ENCODE measurements around the gene IRX2. TPM values are rescaled to one million over a fixed set of nuclear protein-coding genes. Genes with fewer than 3 reads are reported as not detected.

The IRX2 gene
- total and polyA plus RNA-seq, 10 of the 15 experiments (the other 5 are each of a cell fraction or from before 2014, with no cell fraction given): not detected

- ATAC-seq (no peak), DNase-seq (ENCODE audit: low read depth, low spot score) (no peak), FAIRE-seq (no peak)
- no peak overlapping the region for H3K4me2 ChIP-seq (ENCODE audit: control insufficient read depth, insufficient read depth)
- ChIA-PET CTCF (no interaction called here), POLR2A (no interaction called here), RAD21 (ENCODE audit: unreplicated experiment) (no interaction called here), SMC1A (ENCODE audit: uncharacterized antibody, unreplicated experiment) (no interaction called here)
- H3K27me3 ChIP-seq (replicated peaks in 1 of 2; ENCODE audit: control insufficient read depth in 2 of 2, insufficient read depth in 2 of 2, low read length in 1 of 2): no peaks in the 10 kb centered on the region
- H3K9me3 ChIP-seq (replicated peaks; ENCODE audit: control insufficient read depth, insufficient read depth, low read length): no peaks in the 10 kb centered on the region
- H3K4me1 ChIP-seq (ENCODE audit: control insufficient read depth, insufficient read depth, low read length): no peaks in the 10 kb centered on the region
- intact Hi-C loops (cut with micrococcal nuclease; ENCODE audit: unreplicated experiment) (no loop called here), in situ Hi-C loops (cut with MboI) (no loop called here)
- no peak overlapping the region for H2AFZ ChIP-seq (ENCODE audit: control insufficient read depth, low read depth, low read length)
- no peaks in the 10 kb centered on the region for H3K36me3 ChIP-seq (ENCODE audit: control insufficient read depth in 2 of 2, insufficient read depth in 2 of 2, low read length in 1 of 2)
- BruUV-seq (replicated peaks): no TSS peak
- 23% methylated on average over 2 of the region's 2 CpGs for WGBS (ENCODE audit: insufficient coverage, insufficient replicate concordance, low lambda C conversion rate, missing lambda C conversion rate)
- no peak overlapping the region for H3K4me3 ChIP-seq
- no peak overlapping the region for H3K9ac ChIP-seq (ENCODE audit: control insufficient read depth, insufficient read depth, low read length)
- H3K79me2 ChIP-seq (ENCODE audit: control insufficient read depth, insufficient read depth, low read length): no peaks in the 10 kb centered on the region
- H3K27ac ChIP-seq (ENCODE audit: control insufficient read depth, insufficient read depth): no peak overlapping the region
- no peak for TF ChIP-seq ZNF687 (IDR thresholded peaks at IDR 0.05)
- no peak for TF ChIP-seq ELK1 (IDR thresholded peaks at IDR 0.05; ENCODE audit: low read depth, low read length)
- no peak for TF ChIP-seq BRCA1 (IDR thresholded peaks at IDR 0.05; ENCODE audit: low read depth, low read length)
- TF ChIP-seq SRF (IDR thresholded peaks at IDR 0.05; ENCODE audit: low read depth in 2 of 2, low read length in 2 of 2): no peak
- TF ChIP-seq MLLT1 (IDR thresholded peaks at IDR 0.05): no peak
- TF ChIP-seq EGR1 (IDR thresholded peaks at IDR 0.05; ENCODE audit: borderline replicate concordance in 1 of 2, low read depth in 2 of 2, low read length in 2 of 2): no peak
- no peak for TF ChIP-seq TCF3 (IDR thresholded peaks at IDR 0.05; ENCODE audit: borderline replicate concordance, insufficient read depth, low read depth, low read length)
- TF ChIP-seq PML (IDR thresholded peaks at IDR 0.05; ENCODE audit: low read length): no peak
- TF ChIP-seq ZNF24 (IDR thresholded peaks at IDR 0.05): no peak
- TF ChIP-seq NBN (IDR thresholded peaks at IDR 0.05): no peak
- TF ChIP-seq ZBED1 (IDR thresholded peaks at IDR 0.05; ENCODE audit: borderline replicate concordance): no peak
- TF ChIP-seq ZNF622 (IDR thresholded peaks at IDR 0.05): no peak
- no peak for TF ChIP-seq MYC (IDR thresholded peaks at IDR 0.05; ENCODE audit: insufficient read depth, insufficient read length, insufficient replicate concordance, low read length, severe bottlenecking)
- TF ChIP-seq SMARCA5 (IDR thresholded peaks at IDR 0.05): no peak
- no peak for TF ChIP-seq JUND (IDR thresholded peaks at IDR 0.05; ENCODE audit: low read depth, low read length)
- no peak for TF ChIP-seq NR2C2 (IDR thresholded peaks at IDR 0.05; ENCODE audit: borderline replicate concordance, control insufficient read depth, insufficient read length, low read depth)
- TF ChIP-seq DPF2 (IDR thresholded peaks at IDR 0.05): no peak
- no peak for TF ChIP-seq CHD1 (IDR thresholded peaks at IDR 0.05; ENCODE audit: low read depth, low read length)
- TF ChIP-seq RELA (IDR thresholded peaks at IDR 0.05; ENCODE audit: borderline replicate concordance, partially characterized antibody): no peak
- TF ChIP-seq TCF7 (IDR thresholded peaks at IDR 0.05; ENCODE audit: borderline replicate concordance): no peak
- H4K20me1 ChIP-seq (ENCODE audit: control insufficient read depth, insufficient read depth): no peaks in the 10 kb centered on the region
Observed at GRCh38 chr5:2797981-2798380, 46.5 kb upstream of the IRX2 start.
